A549 (cell line): Measurements from ENCODE around the gene STARD6.

Experiments used
- CTCF ChIP-seq: fragments of >200 bp; sonication (Bioruptor Twin); formaldehyde crosslinking; IDR thresholded peaks from 3 replicates; pipeline ENCODE4 v1.5.1; 2016
- EP300 ChIP-seq, 2 experiments: fragments of >200 bp; sonication (Bioruptor Twin); formaldehyde crosslinking; IDR thresholded peaks; 2 replicates in 1 of 2; 3 replicates in 1 of 2; pipeline ENCODE4 v1.6.1; 2016 to 2017
- HDAC2 ChIP-seq: fragments of 200-600 bp; sonication (generic); IDR thresholded peaks from 2 replicates; pipeline ENCODE4 v1.6.1; 2016
- POLR2A ChIP-seq: IDR thresholded peaks from 2 replicates; pipeline ENCODE4 v1.6.1; 2012; ENCODE audit warnings: mild to moderate bottlenecking, low read length
- SREBF2 ChIP-seq: fragments of 450-650 bp; IDR thresholded peaks from 2 replicates; pipeline ENCODE4 v1.6.1; 2014; ENCODE audit warnings: mild to moderate bottlenecking, moderate library complexity

DNA sequence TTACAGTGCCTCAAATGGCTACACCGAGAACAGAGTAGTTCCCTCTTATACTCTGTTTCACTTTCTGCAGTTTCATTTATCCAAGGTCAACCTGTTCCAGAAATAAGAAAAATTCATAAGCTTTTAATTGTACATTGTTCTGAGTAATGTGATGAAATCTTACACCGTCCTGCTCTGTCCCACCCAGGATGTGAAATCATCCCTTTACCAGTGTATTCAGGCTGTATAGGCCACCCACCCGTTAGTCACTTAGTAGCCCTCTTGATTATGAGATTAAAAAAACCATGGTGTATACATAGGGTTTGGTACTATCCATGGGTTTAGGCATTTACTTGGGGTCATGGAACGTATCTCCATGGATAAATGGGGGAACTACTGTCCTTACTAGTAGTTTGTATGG lies 29.8 kb downstream of the STARD6 start:
- no peak for TF ChIP-seq SREBF2
- TF ChIP-seq POLR2A: no peak
- no peak for TF ChIP-seq CTCF
- TF ChIP-seq HDAC2: no peak
- TF ChIP-seq EP300 (IDR thresholded peaks at IDR 0.05): no peak
